Stimulated activated CD4-positive, alpha-beta T cell treated with anti-CD3 and anti-CD28 coated beads, Interleukin-4, amount 100 ng/mL, for 24 hours (primary cell): ENCODE measurements around the gene AP3D1.
"Not testable (repeated sequence)": the region's sequence is repeated elsewhere in the genome, so short reads cannot be mapped to it uniquely, and the experiment has no call there.

Experiments used
- DNase-seq: peaks from one replicate; pipeline ENCODE4 v3.0.0-alpha.2; 2020

Gene AP3D1

DNA sequence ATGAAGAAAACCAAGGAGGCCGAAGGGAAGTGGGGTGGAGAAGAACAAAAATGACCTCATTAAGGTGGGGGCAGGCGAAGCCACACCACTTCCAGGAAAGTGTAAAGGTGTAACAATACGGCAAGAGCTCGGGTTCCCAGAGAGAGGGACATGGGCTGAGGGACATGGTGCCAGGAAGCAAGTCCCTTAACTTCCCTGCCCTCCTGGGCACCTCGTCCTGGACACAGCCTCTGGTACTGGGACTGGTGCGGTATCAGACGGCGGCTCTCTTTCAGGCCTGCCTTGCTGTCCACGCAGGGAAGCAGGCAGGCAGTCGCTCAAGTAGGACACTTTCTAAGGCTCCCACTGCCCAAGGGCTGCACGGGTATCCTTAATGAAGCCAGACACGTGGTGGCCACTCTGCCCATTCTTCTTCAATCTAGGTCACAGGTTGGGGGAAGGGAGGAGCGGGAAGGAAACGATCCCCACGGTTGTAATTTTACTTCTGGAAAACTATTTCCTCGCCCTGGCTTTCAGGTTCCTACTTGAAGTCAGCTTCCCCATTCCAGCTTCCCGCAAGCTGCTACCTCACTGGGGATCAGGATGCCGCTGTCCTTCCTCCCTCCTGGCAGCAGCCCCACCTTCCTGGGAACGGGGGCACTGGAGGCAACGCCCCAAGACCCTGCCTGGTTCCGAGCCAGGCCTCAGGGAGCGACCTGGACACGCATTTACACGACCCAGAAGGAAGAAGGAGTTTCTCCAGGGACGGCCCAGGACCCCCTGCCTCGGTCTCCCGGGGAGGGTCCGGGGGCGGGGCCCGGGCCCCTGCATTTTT lies 1.2 kb downstream of the AP3D1 start:
- no peak for DNase-seq

DNA sequence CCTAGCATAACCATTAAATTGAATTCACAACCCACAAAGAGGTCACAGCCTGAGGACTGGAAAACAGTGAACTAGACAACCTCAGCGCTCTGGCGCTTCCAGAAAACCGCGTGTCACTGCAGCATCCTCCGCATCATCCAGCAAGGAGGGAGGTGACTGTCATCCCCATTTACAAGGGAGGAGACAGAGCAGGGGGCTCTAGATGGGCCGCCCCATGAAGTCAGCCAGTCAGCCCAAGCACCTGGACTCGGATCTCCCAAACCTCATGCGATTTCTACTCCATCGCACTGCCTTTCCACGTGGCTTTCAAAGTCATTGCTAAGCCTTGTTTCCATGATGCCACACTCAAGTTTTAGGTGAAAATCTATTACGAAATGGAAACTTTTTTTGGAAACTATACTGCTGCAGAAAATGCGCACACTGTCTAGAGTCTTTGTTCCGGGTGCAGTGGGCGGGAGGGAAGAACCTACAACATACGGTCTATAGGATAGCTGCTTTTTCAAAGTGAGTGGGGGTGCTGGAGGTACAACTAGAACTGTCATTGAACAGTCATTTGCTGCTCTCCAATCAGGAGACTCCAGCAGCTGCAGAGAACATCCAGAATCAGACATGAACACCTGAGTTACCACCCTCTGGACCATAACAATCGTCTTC lies 2.8 kb downstream of the AP3D1 start:
- peak; percentile 47 for DNase-seq

DNA sequence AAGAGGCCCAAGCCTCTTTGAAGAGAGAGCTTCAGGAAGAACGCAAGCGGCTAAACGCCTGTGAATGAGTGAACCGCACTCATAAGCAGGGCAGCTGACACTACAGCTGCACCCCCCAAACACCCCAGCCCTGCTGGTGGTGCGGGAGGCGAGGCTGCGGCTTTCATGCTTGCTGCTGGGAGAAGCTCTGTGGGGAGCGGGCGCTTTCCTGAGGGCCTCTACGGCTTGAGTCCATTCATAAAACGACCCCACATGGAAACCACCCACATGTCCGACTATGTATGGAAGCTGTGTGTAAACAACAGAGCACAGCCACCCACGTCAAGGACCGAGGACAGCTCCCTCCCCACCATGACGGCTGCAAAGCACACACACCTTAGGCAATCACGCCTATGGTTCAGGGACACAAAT lies 5.5 kb downstream of the AP3D1 start:
- DNase-seq, result no peak

DNA sequence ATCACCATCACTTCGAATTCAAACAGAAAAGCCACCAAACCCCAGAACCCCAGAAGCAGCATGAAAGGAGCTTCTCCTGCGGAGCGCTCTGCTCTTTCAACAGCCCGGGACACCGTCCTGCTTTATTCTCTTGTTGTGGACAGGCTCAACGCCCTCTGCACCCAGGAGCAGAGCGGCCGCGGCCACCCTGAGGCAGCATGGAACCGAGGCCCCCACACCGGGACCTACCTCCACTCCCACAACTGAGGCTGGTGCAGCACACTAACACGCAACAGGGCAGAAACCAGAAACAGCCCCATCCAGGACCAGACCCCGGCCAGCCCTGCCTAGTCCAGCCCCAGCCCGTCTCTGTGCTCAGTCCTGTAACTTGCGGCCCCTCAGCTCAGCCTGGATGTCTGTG lies 7.2 kb downstream of the AP3D1 start:
- no peak for DNase-seq

DNA sequence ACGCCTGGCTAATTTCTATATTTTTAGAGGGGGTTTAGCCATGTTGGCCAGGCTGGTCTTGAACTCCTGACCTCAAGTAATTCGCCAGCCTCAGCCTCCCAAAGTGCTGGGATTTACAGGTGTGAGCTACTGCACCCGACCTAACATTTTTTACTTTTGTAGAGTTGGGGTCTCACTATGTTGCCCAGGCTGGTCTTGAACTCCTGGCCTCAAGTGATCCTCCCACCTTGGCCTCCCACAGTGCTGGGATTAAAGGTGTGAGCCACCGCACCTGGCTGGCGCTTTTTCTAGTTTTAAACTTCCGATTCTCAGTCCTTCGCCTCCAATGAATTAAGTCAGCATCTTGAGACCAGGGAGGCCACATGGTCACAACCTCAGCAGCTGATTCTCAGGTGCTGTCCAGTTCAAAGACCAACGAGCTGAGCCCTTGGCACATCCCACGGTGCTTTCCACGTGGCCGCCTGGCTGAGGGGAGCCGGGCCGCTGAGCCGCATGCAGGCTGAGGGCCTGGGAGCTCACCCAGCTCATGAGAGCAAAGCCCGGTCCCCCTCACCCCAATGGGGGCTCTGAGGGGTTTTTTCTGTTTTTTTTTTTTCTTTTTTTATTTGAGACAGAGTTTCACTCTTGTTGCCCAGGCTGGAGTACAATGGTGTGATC lies 9.1 kb downstream of the AP3D1 start:
- no peak for DNase-seq

DNA sequence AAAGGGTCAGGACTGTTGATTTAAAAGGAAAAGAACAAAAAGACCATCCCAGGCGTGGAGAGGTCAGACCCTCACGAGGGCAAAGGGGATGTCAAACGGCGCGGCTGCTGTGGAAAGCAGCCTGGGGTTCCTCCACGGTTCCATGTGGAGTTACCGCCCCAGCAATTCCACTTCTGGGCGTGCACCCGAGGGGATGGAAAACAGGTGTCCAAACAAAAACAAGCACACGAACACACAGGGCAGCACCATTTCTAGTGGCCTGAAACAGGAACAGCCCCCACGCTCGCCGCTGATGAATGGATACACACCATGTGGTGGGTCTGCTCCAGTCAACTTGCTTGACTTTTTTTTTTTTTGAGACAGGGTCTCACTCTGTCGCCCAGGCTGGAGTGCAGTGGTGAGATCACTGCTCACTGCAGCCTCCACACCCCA lies 11.2 kb downstream of the AP3D1 start:
- DNase-seq, result no peak

DNA sequence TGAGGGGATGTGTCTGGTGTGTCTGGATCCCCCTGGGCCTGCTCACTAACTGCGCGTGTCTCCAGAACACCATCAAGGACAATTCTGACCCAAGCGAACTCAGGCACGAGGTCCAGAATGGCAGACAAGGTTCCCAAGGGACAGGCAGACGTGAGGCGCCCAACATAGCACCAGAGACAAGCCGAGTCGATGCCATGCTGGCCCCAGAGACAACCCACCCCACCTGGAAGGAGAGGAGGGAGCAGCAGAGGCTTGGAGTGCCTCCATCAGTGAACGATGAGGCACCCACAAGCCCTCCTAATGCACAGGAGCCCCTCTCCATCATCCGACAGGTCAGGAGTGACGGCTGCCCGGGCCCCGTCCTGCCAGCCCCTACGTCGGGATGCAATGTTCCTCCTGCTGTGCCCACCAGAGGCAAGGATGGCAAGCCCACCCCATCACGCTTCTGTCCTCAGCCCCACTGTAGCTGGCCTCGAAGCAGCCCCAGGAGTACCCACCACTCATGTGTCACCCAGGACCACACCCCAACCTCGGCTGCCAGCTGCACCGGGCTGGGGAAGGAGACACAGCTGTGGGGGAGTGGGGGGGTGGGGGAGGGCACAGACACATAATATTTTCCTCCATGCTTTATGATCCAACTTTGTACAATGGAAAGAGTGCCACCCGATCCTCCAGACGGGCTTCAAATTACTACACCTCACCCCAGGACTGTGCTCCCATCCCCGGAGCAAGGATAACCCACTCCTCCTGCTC lies 11.8 kb downstream of the AP3D1 start:
- DNase-seq, result no peak

DNA sequence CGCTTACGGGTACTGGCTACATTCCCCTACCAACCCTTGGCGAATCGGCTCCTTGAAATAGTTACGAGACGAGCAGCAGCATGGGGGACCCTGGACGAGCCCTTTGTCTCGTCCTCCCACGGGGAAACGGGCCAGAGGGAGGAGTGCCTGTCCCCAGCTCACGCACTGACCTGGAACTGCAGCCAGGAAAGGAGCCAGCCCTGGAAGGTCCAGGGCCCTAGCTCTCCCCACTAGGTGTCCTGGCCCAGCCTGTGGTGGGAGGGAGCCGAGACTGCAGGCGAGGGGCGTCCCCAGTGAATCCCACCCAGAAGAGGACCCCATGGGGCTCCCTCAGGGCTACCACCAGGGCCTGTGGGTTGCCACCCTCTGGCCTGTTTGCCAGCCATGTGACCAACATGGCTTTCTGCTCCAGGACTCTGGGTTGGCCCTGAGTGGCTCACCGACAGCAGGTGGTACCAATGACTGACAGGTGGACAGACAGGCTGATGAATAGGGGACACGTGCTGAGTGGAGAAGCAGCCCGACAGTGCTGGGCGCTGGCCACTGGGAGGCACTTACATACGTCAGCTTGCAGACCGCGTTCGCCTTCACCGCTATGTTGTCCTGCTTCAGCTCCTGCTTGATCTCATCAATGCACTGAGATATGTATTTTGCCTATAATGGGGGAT lies 13.2 kb downstream of the AP3D1 start:
- no peak for DNase-seq

DNA sequence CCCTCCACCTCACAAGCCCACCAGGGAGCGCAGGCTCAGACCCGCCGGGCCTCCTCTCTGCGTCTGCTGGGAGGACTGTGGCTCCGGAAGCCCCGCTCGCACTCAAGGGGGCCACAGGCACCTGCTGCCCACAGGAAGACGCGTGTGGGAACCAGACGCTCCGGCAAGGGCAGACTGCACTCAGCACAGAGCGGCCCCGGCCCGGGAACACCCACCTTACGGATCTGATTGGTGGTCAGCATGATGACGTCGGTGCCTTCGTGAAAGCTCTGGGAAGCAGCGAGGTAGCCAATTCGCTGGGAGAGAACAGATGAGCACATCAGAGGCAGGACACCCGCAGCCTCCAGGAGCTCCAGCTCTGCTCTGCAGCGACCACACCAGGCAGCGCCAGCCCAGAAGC lies 14.6 kb downstream of the AP3D1 start:
- no peak for DNase-seq

DNA sequence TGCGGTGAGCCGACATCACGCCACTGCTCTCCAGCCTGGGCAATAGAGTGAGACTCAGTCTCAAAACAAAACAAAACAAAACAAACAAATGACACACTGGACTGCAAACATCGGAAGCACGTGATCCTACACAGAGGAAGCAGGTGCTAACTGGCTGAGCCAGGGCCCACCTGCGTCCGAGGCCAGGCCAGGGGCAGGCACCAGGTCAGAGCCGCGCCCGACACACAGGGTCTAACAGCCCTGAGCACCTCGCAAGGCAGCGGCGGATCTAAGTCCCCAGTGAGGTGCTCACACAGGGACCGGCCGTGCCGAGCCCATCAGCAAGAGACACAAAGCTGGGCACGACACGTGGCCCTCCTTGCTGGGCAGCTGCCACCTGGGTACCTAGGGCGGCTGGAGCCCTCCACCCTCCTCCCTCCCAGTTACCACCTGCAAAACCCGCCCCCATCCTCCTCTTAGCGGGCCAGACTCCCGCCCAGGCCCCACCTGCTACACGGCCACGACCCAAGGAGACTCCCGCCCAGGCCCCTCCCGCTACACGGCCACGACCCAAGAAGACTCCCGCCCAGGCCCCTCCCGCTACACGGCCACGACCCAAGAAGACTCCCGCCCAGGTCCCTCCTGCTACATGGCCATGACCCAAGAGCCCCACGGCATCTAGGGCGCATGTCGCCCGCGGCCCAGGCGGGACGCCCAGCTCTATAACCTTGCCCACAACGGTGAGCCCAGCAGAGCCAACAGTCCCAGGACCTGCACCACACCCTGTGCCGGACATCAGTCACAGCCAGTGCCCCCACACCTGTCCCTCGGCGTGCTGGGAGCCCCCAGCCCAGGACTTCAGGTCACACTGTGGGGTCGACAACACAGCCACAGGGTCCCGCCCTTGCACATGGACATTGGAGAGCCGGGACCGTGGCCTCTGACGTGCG lies 15.6 kb downstream of the AP3D1 start:
- DNase-seq, result no peak

DNA sequence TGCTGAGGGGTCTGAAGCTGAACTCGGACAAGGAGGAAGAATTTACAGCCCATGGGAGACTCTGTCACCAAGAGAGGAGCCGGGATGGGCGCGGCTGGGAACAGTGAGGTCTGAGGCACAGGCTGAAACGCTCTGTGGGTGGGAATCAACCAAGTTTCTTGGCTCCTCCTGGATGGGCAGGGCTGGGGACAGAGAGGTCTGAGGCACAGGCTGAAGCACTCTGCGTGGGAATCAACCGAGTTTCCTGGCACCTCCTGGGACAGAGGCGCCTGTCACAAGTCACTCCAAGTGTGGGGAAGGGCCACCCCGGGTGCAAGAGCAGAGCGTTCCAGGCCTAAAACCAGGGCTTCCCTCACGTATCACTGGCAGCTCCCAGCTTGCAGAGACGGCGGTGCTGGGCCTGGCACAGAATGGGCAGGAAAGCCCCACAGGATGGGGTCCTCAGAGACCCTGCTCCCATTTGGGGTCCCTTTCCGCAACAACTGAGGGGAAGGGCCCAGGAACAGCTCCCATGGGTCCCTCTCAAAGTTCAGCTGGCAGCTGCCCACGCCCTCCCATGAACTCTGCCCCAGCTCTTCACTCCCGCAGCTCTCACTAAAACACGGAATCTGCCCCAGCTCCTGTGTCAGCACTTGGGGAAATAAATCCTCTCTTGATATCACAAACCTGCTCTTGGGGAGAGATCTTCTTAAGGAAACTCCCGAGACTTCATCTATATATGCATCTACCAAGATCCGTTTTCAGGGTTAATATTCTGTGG lies 18.5 kb downstream of the AP3D1 start:
- DNase-seq, result no peak

DNA sequence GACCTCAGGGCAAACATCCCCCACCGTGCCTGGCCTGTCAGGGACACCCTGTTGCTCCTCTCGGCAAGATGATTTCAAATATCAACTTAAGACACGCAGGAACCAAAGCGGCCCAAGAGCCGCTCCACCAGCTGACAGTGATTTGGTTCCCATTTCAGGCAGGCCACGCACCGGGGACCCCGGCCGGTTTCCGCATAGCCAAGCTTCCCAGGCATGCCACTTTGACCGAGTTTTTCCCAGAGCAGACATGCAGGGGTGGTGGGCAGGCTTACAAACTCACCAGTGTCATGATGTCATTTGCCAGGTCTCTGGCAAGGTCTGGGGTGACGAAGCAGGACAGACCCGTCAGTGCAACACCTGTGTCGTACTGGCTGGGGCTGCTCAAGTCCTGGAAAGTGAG lies 19.2 kb downstream of the AP3D1 start:
- no peak for DNase-seq

DNA sequence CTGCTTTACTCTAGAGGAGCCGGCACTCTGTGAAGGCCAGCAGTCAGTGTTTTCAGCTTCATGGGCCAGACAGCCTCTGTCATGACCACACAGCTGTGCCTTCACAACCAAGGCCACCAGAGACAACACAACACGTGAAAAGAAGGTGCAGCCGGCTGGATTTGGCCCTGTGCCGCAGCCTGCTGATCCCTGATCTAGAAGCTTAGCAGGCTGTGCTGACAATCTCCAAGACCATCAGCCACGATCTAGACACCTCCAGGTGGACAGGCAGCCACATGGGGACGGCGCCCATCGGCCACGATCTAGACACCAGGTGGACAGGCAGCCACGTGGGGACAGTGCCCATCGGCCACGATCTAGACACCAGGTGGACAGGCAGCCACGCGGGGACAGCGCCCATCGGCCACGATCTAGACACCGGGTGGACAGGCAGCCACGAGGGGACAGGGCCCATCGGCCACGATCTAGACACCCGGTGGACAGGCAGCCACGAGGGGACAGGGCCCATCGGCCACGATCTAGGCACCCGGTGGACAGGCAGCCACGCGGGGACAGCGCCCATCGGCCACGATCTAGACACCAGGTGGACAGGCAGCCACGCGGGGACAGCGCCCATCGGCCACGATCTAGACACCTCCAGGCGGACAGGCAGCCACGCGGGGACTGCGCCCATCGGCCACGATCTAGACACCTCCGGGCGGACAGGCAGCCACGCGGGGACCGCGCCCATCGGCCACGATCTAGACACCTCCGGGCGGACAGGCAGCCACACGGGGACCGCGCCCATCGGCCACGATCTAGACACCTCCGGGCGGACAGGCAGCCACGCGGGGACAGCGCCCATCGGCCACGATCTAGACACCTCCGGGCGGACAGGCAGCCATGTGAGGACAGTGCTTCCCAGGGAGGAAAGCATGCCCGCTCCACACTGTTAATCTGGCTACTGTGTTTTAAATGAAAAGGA lies 20.1 kb downstream of the AP3D1 start:
- DNase-seq, result not testable (repeated sequence)

DNA sequence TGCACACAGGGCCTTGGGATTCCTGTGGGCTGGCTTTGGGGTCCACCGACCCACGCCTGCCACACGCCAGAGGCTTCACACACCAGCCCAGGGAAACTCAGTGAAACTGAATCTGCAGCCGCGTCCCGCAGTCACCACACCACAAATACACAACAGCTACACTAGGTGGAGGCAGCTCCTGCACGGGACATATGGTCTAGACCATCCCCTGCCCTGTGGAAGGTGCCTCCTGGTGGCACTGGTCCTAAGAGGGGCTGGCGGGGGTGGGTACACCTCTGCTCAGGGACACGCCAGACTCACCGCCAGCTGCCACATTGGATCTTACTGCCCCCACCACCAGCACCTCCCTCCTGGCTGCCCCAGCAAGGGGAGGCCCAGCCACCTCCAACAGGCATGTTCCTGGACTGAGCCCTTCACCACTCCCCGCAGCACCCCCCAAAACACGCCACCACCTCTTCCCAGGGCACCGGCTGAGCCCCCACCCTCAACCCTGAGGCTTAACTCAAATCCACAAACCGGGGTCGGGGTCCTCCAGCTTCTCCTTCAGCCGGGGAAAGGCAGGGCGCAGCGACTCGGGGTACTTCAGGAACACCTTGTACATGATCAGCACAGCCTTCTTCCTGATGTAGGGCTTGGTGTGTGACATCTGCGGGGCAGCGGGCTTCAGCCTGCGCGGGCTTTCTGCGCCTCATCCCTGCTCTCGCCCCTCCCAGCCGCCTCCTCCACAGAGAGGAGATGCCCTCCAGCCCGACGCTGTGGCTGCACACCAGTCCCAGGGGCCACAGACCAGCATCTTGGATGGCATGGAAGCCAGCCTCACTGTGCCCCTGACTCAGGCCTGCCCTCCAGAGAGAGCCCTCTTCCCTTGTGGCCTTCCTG lies 21.2 kb downstream of the AP3D1 start:
- no peak for DNase-seq

DNA sequence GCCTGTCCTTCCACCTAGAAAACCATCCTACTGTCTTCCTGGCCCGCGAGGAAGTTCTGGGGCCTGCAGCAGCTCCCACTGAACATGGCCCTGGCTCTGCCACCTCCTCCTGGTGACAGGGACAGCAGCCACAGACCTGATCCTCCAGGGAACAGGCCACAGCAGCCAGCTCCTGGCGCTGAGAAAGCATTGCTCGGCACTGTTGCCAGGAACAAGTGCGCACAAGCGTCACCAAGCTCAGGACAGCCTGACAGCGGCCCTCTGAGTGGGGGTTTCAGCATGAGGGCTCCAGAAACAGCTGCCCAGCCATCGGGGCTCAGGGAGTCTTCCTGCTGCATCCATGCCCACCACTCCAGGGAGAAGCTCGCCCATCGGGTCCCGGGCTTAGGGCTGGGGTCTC lies 21.9 kb downstream of the AP3D1 start:
- DNase-seq, result no peak

DNA sequence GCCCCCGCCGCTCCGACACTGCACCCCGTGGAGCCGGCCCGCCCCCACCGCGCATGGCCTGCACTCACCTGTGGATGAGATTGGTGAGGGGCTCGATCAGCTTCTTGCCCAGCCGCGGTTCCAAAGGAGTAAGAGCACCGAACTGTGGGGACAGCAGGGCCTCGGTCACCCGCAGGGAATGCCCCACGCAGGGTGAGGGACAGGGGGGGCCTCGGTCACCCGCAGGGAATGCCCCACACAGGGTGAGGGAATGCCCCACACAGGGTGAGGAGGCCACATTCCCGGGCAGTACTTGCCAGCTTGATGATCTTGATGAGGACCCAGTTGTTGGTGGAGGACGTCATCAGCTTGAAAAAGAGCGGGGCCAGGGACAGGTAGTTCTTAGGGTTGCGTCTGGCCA lies 22.3 kb downstream of the AP3D1 start:
- no peak for DNase-seq

DNA sequence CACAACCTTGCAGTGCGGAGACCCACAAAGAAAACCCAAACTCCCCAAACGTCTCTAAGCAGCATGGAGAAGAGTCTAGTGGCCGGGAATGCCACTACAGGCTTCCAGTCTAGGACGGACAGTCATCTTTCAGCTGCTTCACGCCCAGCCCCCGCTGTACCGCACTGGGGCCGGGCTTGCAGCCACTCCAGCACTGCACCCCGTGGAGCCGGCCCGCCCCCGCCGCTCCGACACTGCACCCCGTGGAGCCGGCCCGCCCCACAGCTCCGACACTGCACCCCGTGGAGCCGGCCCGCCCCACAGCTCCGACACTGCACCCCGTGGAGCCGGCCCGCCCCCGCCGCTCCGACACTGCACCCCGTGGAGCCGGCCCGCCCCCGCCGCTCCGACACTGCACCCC lies 23.1 kb downstream of the AP3D1 start:
- not testable (repeated sequence) for DNase-seq

DNA sequence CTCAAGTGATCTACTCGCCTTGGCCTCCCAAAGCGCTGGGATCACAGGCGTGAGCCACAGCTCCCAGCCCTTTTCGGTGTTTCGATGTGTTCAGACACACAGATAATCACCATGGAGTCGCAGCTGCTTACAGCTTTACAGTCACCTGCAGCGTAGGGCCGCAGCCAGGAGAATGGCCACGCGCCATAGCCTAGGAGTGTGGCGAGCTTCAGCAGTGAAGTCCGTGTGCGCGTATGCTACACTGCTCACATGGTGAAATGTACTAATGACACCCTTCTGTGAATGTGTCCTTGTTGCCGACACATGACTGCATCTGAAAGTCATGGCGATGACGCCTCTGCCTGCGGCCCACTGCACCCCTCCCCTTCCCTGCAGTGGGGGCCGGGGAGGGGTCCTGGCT lies 23.6 kb downstream of the AP3D1 start:
- no peak for DNase-seq
